NOMO-1 treated with dmso at 0.1 percent for 144 hours (cell line): ENCODE data around the gene CAPZA1.
"Not testable (repeated sequence)": the region's sequence is repeated elsewhere in the genome, so short reads cannot be mapped to it uniquely, and the experiment has no call there.

Experiments used
- DNase-seq: peaks from one replicate; lab custom pipeline; 2025; ENCODE audit not compliant: unreplicated experiment; lab: John Stamatoyannopoulos, UW

Gene CAPZA1

DNA sequence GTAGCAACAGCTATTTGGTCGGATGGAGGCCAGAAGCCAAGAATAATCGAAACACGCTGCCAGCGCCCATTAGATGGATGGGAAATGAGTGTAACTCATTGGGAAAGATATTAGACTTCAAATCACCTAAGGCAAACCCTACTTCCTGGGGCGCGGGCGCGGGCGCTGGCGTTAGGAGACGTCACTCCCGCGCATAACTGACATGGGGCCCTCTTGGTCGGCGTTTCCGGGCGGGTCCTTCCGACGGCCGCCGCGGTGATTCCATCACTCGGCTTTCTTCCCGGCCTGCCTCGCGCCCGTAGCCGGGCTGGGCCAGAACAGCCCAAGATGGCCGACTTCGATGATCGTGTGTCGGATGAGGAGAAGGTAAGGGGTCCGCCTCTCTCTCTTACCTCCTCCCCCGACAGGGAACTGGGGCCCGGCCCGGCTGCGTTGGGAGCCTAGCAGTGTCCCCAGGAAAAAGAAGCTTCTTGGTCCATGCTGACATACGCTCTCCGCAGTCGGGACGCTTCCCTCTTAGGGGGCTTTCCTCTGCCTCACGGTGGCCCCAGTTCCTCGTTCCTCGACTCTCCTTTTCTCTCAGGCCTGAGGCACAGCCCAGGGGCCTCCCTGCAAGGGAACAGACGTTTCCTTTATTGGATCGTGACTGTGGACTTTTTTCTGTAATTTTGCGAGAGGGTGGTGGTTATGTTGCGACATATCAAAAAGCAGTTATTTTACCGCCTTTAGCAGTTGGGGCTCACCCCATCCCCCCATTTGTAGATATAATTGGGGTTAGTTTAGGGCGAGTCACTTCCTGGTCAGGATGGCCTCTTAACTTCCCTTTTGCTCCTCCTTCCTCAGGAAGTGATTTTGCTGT is at the start of gene CAPZA1:
Gene CAPZA1 (plus strand): TSS at position 315 of the 859 bp plus-strand sequence. CDS start 13 bp downstream, at position 328.
- DNase-seq: peak; percentile 90

- DNase-seq: no peak
Observed at GRCh38 chr1:112575154-112575804, 44.4 kb upstream of the CAPZA1 start.

GRCh38 chr1:112576240-112576639 is 43.4 kb upstream of the CAPZA1 start:
- no peak for DNase-seq

DNA sequence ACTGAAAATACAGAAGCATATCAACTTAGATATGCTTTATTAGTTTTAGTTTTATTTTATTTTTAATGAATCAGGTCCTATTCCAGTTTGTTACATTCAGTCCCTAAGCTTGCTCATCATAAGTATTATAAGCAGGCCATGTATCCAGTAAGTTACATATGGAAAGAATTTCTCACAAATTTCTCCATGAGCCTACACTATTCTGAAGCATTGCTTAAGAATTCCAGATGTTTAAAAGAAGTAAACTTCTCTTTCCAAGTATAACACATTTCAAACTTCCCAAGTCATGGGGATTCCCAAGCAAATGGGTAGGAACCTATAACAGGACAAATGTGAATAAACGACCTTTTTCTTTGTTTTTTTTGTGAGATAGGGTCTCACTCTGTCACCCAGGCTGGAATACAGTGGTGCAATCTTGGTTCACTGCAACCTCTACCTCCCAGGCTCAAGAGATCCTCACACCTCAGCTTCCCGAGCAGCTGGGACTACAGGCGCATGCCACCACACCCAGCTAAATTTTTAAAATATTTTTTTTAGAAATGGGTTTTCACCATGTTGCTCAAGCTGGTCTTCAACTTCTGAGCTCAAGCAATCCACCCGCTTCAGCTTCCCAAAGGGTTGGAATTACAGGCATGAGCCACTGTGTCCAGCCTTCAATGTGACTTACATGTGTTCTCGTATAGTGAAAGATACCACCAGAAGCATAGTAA is 39.7 kb upstream of the CAPZA1 start:
- no peak for DNase-seq

GRCh38 chr1:112581586-112582192 is 37.9 kb upstream of the CAPZA1 start:
- no peak for DNase-seq

DNA sequence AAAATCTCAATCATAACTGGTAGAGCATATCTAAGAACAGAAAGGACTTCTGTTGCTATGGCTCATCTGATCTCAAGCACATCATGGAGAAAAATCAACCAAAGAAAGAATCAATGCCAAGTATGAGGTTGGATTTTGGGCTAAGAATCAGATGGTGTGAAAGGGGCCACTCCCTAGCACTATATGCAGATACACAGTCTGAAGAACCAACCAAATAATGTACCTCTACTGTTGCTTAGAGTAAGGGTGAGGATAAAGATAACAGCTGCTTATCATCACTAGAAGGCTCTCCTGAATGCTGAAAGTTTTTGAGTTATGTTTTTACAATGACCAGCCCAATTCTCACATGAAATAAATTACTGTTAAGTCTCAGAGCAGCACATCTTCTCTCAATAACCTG is 36.3 kb upstream of the CAPZA1 start:
- no peak for DNase-seq

DNA sequence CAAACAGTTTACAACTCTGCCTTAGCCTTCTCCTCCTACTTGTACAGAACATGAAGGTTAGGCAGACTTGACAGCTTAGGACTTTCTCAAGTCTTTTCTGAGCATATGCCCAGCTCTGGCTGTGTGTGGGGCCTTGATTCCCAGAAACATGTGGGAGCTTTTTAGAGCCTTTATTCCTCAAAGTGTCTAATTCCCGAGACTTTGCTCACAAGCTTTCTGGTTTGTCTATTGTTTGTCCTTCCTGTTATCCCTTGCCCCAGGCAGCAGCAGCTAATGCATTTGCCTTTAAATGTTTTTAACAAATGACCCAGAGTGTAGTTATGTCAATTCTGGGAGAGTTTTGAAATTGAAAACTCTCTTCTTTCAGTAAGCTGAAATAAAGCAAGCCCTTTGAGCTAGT is 29.9 kb upstream of the CAPZA1 start:
- DNase-seq: no peak

DNA sequence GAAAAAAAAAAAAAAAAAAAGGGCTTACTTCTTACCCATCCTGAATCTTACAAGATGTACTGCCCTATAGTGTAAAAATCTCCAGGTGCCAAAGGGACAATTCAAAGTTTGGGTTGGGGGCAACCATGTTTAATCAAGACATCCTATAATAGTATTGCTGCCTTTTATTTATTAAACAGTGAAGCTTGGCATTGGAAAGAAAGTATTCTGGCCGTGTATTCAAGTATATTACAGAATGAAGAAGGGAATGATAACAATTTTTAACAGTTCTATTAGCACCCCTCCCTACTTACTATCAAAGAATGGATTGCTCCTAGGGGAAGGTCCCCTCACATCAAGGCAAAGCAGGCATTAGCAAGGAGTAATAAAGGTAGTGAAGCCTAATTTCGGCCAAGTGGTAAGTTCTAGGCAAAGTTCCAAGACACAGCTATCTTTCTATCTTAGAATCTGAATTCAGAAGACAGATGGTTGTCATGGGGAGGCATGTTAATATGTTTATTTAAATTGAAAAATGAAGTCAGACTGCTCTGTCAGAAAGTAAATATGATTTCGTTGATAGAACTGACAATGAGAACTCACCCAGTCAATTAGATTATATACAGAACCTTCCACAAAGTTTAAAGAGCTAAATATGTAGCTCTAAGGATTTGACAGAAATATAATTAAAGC is 25.3 kb upstream of the CAPZA1 start:
- no peak for DNase-seq

DNA sequence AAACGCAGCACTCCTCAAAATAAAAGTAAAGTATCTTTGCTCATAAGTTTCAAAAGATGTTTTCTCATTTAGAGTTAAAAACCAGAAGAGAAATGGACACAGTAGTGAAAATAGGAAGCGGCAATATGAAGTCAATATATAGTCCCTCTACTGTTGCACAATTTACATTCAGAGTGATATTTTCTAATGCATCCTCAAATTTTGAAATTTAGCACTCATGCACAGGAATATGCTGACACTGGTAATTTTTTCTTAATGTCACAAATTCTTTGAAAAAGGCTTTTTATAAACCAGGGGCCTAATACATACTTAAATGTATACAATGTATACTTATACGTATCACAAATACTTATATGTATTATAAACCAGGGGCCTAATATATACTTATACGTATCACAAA is 20.2 kb upstream of the CAPZA1 start:
- no peak for DNase-seq

DNA sequence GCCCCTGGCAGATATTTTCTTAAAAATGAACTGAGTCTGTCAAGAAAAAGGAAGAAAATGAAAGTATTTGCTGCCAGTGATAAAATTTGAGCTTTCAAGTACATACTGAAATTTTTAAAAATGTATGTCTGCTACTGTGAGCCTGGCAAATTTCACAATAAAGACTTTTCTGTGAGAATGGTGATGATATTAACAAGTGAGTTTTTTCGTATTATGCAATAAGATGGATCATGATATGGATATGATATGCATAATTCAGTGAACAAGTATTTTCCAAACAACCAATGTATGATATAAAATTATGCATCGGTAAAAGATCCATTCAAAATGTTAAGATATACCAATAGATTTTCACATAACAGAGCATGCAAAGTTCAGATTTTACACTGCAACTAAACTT is 16.6 kb upstream of the CAPZA1 start:
- no peak for DNase-seq

- no peak for DNase-seq
Observed at GRCh38 chr1:112603541-112603940, 16.1 kb upstream of the CAPZA1 start.

- DNase-seq: no peak
Observed at GRCh38 chr1:112605633-112606327, 13.9 kb upstream of the CAPZA1 start.

DNA sequence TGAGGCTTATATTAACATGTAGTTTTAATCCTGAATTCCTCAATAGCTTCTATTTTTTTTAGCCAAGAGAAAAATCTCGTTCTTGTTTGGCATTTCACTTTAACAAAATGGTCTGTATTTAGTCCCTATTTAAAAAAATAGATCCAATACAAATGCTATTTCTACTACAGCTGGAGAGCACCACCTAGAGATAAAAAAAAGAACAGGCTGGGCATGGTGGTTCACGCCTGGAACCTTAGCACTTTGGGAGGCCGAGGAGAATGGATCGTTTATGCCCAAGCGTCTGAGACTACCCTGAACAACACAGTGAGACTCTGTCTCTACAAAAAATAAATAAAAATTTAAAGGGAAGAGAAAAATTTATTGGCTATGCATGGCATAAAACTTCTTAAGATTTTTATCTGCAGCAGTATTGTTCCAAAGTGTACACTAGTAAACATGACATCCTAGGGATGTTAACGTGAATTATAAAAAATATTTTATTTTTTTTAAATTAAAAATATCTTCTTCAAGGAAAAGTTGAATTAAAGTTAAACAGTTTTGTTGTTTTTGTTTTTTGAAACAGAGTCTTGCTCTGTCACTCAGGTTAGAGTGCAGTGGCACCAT is 5.1 kb upstream of the CAPZA1 start:
- peak; percentile 12 for DNase-seq

GRCh38 chr1:112618114-112618720 is 1.4 kb upstream of the CAPZA1 start:
- peak; percentile 30 for DNase-seq

- DNase-seq: no peak
Observed at GRCh38 chr1:112618721-112619517, 713 bp upstream of the CAPZA1 start, which contains the start of gene ST7L. Gene ST7L (minus strand): TSS chr1:112619141. CDS start chr1:112619113, 28 bp downstream.

DNA sequence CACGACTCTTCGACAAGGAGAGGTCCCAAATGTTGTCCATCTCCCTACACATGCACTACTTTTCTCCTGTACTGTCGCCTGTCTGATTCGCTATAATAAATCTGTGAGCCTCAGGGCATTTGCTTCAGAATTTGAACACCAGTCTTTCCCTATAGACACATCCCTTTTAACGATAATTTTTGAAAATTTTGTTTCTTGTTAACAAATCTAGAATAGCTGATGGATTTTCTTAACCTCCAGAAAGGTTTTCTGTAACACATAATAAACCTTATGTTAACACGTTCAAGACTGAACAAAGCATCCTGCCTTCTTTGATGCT is 704 bp downstream of the CAPZA1 start:
- DNase-seq: no peak

DNA sequence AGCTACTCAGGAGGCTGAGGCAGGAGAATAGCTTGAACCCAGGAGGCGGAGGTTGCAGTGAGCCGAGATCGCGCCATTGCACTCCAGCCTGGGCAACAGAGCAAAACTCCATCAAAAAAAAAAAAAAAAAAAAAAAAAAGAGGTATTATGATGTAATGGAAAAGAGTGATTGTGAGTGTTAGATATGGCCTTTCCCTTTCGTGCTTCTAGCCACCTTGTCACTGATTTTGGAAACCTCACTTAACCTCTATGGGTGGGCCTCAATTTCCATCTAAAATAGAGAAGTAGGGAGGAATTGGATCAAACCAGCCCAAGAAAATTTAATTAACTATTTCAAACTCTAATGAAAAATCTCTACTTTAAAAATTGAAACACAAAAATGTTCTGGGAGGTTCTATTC is 4.9 kb downstream of the CAPZA1 start:
- not testable (repeated sequence) for DNase-seq

DNA sequence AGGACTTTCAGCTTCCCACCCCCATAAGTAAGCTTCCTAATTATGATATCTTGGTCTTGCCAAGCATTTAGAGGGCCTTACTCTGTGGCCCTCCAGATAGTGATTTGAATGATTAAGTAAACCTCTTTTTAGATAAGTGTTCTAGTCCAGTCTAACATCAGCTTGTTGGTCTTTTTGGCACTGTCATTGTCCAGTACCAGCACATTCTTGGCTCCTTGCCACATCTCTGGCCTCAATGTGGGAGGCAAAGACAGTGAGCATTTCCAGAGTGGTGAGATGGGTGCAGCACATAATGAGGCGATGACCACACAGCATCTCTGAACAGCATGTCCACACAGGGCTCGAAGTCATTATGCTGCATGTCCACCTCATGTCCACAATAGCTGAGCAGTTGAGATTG is 6.1 kb downstream of the CAPZA1 start:
- DNase-seq: no peak

- no peak for DNase-seq
Observed at GRCh38 chr1:112626193-112626592, 6.6 kb downstream of the CAPZA1 start.
